HepG2 (cell line): ENCODE data around the gene CPHXL2. TPM values are rescaled to one million over a fixed set of nuclear protein-coding genes. Genes with fewer than 3 reads are reported as not detected.

Source experiments
- BCL6 ChIP-seq: IDR thresholded peaks from 2 replicates; pipeline ENCODE4 v1.6.1; 2016; ENCODE audit warnings: missing genetic modification reagents, missing compliant biosample characterization
- CEBPG ChIP-seq: IDR thresholded peaks from 2 replicates; pipeline ENCODE4 v1.6.1; 2016
- DRAP1 ChIP-seq: IDR thresholded peaks from 2 replicates; pipeline ENCODE4 v1.6.1; 2016; ENCODE audit warnings: missing genetic modification reagents, missing compliant biosample characterization
- FLYWCH1 ChIP-seq: sonication (generic); formaldehyde crosslinking; IDR thresholded peaks from 2 replicates; pipeline ENCODE4 v1.8.1; 2023; ENCODE audit warnings: mild to moderate bottlenecking, missing genetic modification reagents
- KLF11 ChIP-seq: IDR thresholded peaks from 2 replicates; pipeline ENCODE4 v1.6.1; 2016; ENCODE audit warnings: missing compliant biosample characterization
- MAZ ChIP-seq, 2 experiments: sonication (generic) in 1 of 2; formaldehyde crosslinking in 1 of 2; IDR thresholded peaks; 2 replicates each; pipeline versions ENCODE4 v1.5.0 to v1.6.1; 2012 to 2020; ENCODE audit warnings: low read depth in 2 of 2, mild to moderate bottlenecking in 2 of 2, borderline replicate concordance in 1 of 2, improper control_type of control experiment in 1 of 2, low read length in 1 of 2, missing genetic modification reagents in 1 of 2, moderate library complexity in 1 of 2
- MTF2 ChIP-seq: sonication (generic); formaldehyde crosslinking; IDR thresholded peaks from 2 replicates; pipeline ENCODE4 v1.5.0; 2020; ENCODE audit warnings: missing genetic modification reagents, borderline replicate concordance
- NFAT5 ChIP-seq: sonication (generic); formaldehyde crosslinking; IDR thresholded peaks from 2 replicates; pipeline ENCODE4 v1.4.0; 2020; ENCODE audit warnings: missing genetic modification reagents
- NKX3-1 ChIP-seq: sonication (generic); formaldehyde crosslinking; IDR thresholded peaks from 2 replicates; pipeline ENCODE4 v1.5.0; 2020; ENCODE audit warnings: missing genetic modification reagents
- REL ChIP-seq: sonication (generic); formaldehyde crosslinking; conservative IDR thresholded peaks from 2 replicates; pipeline ENCODE4 v1.8.0; 2022; ENCODE audit warnings: mild to moderate bottlenecking, missing genetic modification reagents, moderate library complexity
- RNF219 ChIP-seq: sonication (generic); formaldehyde crosslinking; IDR thresholded peaks from 2 replicates; pipeline ENCODE4 v1.5.0; 2020; ENCODE audit warnings: mild to moderate bottlenecking, missing genetic modification reagents
- SP1 ChIP-seq, 2 experiments: fragments of 450-650 bp in 1 of 2; sonication (generic) in 1 of 2; formaldehyde crosslinking in 1 of 2; IDR thresholded peaks; 2 replicates each; pipeline versions ENCODE4 v1.4.0 to v1.6.1; 2016 to 2020; ENCODE audit warnings: missing genetic modification reagents in 1 of 2
- TFE3 ChIP-seq: IDR thresholded peaks from 2 replicates; pipeline ENCODE4 v1.6.1; 2016
- ZBTB33 ChIP-seq: sonication (generic); formaldehyde crosslinking; IDR thresholded peaks from 2 replicates; pipeline ENCODE4 v1.4.0; 2020; ENCODE audit warnings: missing genetic modification reagents
- ZFP62 ChIP-seq: sonication (generic); formaldehyde crosslinking; IDR thresholded peaks from 2 replicates; pipeline ENCODE4 v1.4.0; 2020; ENCODE audit warnings: missing genetic modification reagents
- ZNF451 ChIP-seq: sonication (generic); formaldehyde crosslinking; IDR thresholded peaks from 2 replicates; pipeline ENCODE4 v1.5.0; 2020; ENCODE audit warnings: mild to moderate bottlenecking, missing genetic modification reagents
- polyA plus RNA-seq, 8 experiments: library from polyadenylated mRNA; depleted of rRNA in 3 of 8; stranded (reverse) in 7 of 8; unstranded in 1 of 8; fragments of >200 nt; fragmentation: Illumina TruSeq in 4 of 8; extraction: Trizol in 4 of 8; gene quantifications; 2 replicates each; pipeline versions ENCODE4 v1.2.1 to v1.2.3, GENCODE V29; 2011 to 2016; ENCODE audit warnings: low read depth in 4 of 8, missing spikeins in 1 of 8, mixed read lengths in 1 of 8; ENCODE audit not compliant: insufficient read depth in 1 of 8
- total RNA-seq, 5 experiments: library from RNA; depleted of rRNA; stranded (reverse); fragments of >200 nt; fragmentation: Illumina TruSeq; extraction: Trizol; gene quantifications; 2 replicates each; pipeline ENCODE4 v1.2.3, GENCODE V29; 2016; ENCODE audit warnings: low read depth in 1 of 5

Gene CPHXL2
- total and polyA plus RNA-seq, 2 of the 13 experiments (the other 11 are each of a cell fraction or from before 2014, with no cell fraction given), result not detected

- TF ChIP-seq CEBPG, result 0 out of 2 replicates have a peak, but pooled peaks have one; percentile 14
- peak; percentile 74 for TF ChIP-seq ZNF451 (CRISPR knock-in tag)
- TF ChIP-seq NFAT5 (CRISPR knock-in tag), result peak; percentile 89
- TF ChIP-seq FLYWCH1, result peak; percentile 71; the same call in 1 of the 2 replicates
- TF ChIP-seq DRAP1, result peak; percentile 91
- TF ChIP-seq ZBTB33 (CRISPR knock-in tag), result 0 out of 2 replicates have a peak, but pooled peaks have one; percentile 31
- peak; percentile 85; the same call in 1 of the 2 replicates for TF ChIP-seq RNF219 (CRISPR knock-in tag)
- TF ChIP-seq KLF11 (CRISPR knock-in tag), result peak; percentile 50; the same call in 1 of the 2 replicates
- no peak for TF ChIP-seq SP1 (IDR thresholded peaks at IDR 0.05)
- TF ChIP-seq SP1 (CRISPR knock-in tag; IDR thresholded peaks at IDR 0.05), result peak; percentile 89
- TF ChIP-seq MTF2, result peak; percentile 72; the same call in 1 of the 2 replicates
- peak; percentile 63 for TF ChIP-seq BCL6 (CRISPR knock-in tag)
- peak; percentile 55 for TF ChIP-seq NKX3-1
- no peak; the same call in 1 of the 2 replicates for TF ChIP-seq REL (CRISPR knock-in tag)
- peak; percentile 87; the same call in 1 of the 2 replicates for TF ChIP-seq MAZ (IDR thresholded peaks at IDR 0.05; ENCODE audit: borderline replicate concordance, low read depth, low read length)
- TF ChIP-seq MAZ (CRISPR knock-in tag; IDR thresholded peaks at IDR 0.05; ENCODE audit: low read depth), result peak; percentile 42; the same call in 1 of the 2 replicates
- no peak for TF ChIP-seq ZFP62
- peak; percentile 28; the same call in 1 of the 2 replicates for TF ChIP-seq TFE3
These were observed 29.1 kb downstream of the CPHXL2 start, which contains the start of the genes KARS1 and TERF2IP (continued) for GRCh38 chr16:75647492-75648264.
